ENCODE results near the gene PCNX2. TPM values are rescaled to one million over a fixed set of nuclear protein-coding genes. Genes with fewer than 3 reads are reported as not detected.

Gene PCNX2
- total and polyA plus RNA-seq, 2 of the 13 experiments (the other 11 are each of a cell fraction or from before 2014, with no cell fraction given), result 0.11 to 0.42 TPM

GRCh38 chr1:233065685-233066084, 229.8 kb downstream of the PCNX2 start:
- TF ChIP-seq ZNF549 (CRISPR knock-in tag; IDR thresholded peaks at IDR 0.05) (no peak), ZNF891 (CRISPR knock-in tag; IDR thresholded peaks at IDR 0.05) (no peak), HMG20A (CRISPR knock-in tag; IDR thresholded peaks at IDR 0.05; ENCODE audit: borderline replicate concordance) (no peak), ELF3 (CRISPR knock-in tag; IDR thresholded peaks at IDR 0.05) (no peak)
- TF ChIP-seq, protein P1, sequence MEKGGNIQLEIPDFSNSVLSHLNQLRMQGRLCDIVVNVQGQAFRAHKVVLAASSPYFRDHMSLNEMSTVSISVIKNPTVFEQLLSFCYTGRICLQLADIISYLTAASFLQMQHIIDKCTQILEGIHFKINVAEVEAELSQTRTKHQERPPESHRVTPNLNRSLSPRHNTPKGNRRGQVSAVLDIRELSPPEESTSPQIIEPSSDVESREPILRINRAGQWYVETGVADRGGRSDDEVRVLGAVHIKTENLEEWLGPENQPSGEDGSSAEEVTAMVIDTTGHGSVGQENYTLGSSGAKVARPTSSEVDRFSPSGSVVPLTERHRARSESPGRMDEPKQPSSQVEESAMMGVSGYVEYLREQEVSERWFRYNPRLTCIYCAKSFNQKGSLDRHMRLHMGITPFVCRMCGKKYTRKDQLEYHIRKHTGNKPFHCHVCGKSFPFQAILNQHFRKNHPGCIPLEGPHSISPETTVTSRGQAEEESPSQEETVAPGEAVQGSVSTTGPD (CRISPR knock-in tag; IDR thresholded peaks at IDR 0.05), result no peak
- Histone ChIP-seq H3K9me3 (ENCODE audit: low read length) (no peaks in the 10 kb centered on the region), H3K79me2 (ENCODE audit: insufficient read depth, low read length) (no peaks in the 10 kb centered on the region), H3K27me3 (ENCODE audit: control insufficient read depth in 1 of 2, insufficient read depth in 2 of 2, low read length in 2 of 2) (no peaks in the 10 kb centered on the region), H3K4me2 (ENCODE audit: low read depth, low read length) (no peak overlapping the region), H3K36me3 (replicated peaks in 1 of 2; ENCODE audit: control insufficient read depth in 1 of 2, insufficient read depth in 2 of 2, low read length in 2 of 2) (no peaks in the 10 kb centered on the region), H2AFZ (ENCODE audit: low read length) (no peak overlapping the region), H3K9ac (ENCODE audit: insufficient read depth, low read depth, low read length) (no peak overlapping the region), H3K27ac (ENCODE audit: extremely low read length, insufficient read depth, low read length) (no peak overlapping the region), H4K20me1 (ENCODE audit: insufficient read depth, low read length) (no peaks in the 10 kb centered on the region), H3K4me3 (replicated peaks in 1 of 3; ENCODE audit: insufficient read depth in 1 of 3, low read depth in 2 of 3, low read length in 3 of 3) (no peak overlapping the region), H3K4me1 (ENCODE audit: insufficient read depth, low read length) (no peaks in the 10 kb centered on the region)
- 4% methylated on average over 2 of the region's 2 CpGs for WGBS (ENCODE audit: low lambda C conversion rate)
- DNase-seq (ENCODE audit: low spot score) (no peak), ATAC-seq (no peak), FAIRE-seq (no peak)
- BruUV-seq (replicated peaks), result no TSS peak
- ChIA-PET POLR2A (no interaction called here), CTCF (ENCODE audit: low intra/inter-chr PET ratio, low total read pairs) (no interaction called here)
- in situ Hi-C loops (cut with HindIII; ENCODE audit: extremely low pct_ligation_motif_present, low pct_unique_long_range_greater_than_20kb) (no loop called here), intact Hi-C loops (cut with micrococcal nuclease; ENCODE audit: unreplicated experiment) (no loop called here)

DNA sequence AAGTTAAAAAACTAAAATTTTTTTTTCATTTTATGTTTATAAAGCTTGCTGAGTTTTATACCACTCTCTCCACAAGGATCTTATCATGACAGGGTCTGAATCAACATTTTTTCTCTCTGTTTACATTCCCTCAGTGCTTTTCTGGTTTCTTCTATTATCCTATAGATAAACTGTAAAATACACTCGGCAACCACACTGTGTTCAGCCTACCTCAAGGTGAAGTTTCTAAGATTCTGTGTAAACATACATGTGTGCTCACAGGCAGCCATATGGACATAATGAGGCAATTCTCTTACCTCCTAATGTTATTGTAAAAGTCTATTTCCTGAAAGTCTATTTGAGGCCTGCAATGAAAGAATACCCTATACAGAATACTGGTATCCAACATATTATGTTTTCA, 230.5 kb downstream of the PCNX2 start:
- Histone ChIP-seq H2AFZ (ENCODE audit: low read length) (no peak overlapping the region), H3K27me3 (ENCODE audit: control insufficient read depth in 1 of 2, insufficient read depth in 2 of 2, low read length in 2 of 2) (no peaks in the 10 kb centered on the region), H3K9me3 (ENCODE audit: low read length) (no peaks in the 10 kb centered on the region), H3K9ac (ENCODE audit: insufficient read depth, low read depth, low read length) (no peak overlapping the region), H3K4me1 (ENCODE audit: insufficient read depth, low read length) (no peaks in the 10 kb centered on the region), H3K79me2 (ENCODE audit: insufficient read depth, low read length) (no peaks in the 10 kb centered on the region), H3K36me3 (replicated peaks in 1 of 2; ENCODE audit: control insufficient read depth in 1 of 2, insufficient read depth in 2 of 2, low read length in 2 of 2) (no peaks in the 10 kb centered on the region), H4K20me1 (ENCODE audit: insufficient read depth, low read length) (no peaks in the 10 kb centered on the region), H3K4me3 (replicated peaks in 1 of 3; ENCODE audit: insufficient read depth in 1 of 3, low read depth in 2 of 3, low read length in 3 of 3) (no peak overlapping the region), H3K4me2 (ENCODE audit: low read depth, low read length) (no peak overlapping the region), H3K27ac (ENCODE audit: extremely low read length, insufficient read depth, low read length) (no peak overlapping the region)
- CTCF ChIA-PET (ENCODE audit: low intra/inter-chr PET ratio, low total read pairs), result no interaction called here
- intact Hi-C loops (cut with micrococcal nuclease; ENCODE audit: unreplicated experiment) (no loop called here), in situ Hi-C loops (cut with HindIII; ENCODE audit: extremely low pct_ligation_motif_present, low pct_unique_long_range_greater_than_20kb) (no loop called here)
- DNase-seq (ENCODE audit: low spot score) (no peak), ATAC-seq (no peak), FAIRE-seq (no peak)
- POLR2A ChIA-PET, result no interaction called here
- 3% methylated on average over 1 of the region's 1 CpG for WGBS (ENCODE audit: low lambda C conversion rate)
- BruUV-seq (replicated peaks), result no TSS peak
- TF ChIP-seq HHEX (CRISPR knock-in tag; IDR thresholded peaks at IDR 0.05) (no peak), ZNF558 (CRISPR knock-in tag; IDR thresholded peaks at IDR 0.05; ENCODE audit: borderline replicate concordance) (no peak), GABPB1 (CRISPR knock-in tag; IDR thresholded peaks at IDR 0.05) (no peak), ZNF256 (CRISPR knock-in tag; conservative IDR thresholded peaks at IDR 0.05) (no peak), MXI1 (IDR thresholded peaks at IDR 0.05; ENCODE audit: borderline replicate concordance, low read depth, low read length) (no peak), TBL1XR1 (IDR thresholded peaks at IDR 0.05; ENCODE audit: borderline replicate concordance, low read length, partially characterized antibody) (no peak)
- TF ChIP-seq, protein P2, sequence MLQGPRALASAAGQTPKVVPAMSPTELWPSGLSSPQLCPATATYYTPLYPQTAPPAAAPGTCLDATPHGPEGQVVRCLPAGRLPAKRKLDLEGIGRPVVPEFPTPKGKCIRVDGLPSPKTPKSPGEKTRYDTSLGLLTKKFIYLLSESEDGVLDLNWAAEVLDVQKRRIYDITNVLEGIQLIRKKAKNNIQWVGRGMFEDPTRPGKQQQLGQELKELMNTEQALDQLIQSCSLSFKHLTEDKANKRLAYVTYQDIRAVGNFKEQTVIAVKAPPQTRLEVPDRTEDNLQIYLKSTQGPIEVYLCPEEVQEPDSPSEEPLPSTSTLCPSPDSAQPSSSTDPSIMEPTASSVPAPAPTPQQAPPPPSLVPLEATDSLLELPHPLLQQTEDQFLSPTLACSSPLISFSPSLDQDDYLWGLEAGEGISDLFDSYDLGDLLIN (CRISPR knock-in tag; IDR thresholded peaks at IDR 0.05; ENCODE audit: borderline replicate concordance), result no peak
- TF ChIP-seq, protein P3, sequence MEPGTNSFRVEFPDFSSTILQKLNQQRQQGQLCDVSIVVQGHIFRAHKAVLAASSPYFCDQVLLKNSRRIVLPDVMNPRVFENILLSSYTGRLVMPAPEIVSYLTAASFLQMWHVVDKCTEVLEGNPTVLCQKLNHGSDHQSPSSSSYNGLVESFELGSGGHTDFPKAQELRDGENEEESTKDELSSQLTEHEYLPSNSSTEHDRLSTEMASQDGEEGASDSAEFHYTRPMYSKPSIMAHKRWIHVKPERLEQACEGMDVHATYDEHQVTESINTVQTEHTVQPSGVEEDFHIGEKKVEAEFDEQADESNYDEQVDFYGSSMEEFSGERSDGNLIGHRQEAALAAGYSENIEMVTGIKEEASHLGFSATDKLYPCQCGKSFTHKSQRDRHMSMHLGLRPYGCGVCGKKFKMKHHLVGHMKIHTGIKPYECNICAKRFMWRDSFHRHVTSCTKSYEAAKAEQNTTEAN (CRISPR knock-in tag; conservative IDR thresholded peaks at IDR 0.05), result no peak
